A673 (cell line): Measurements from ENCODE around the gene CFAP97D1.

Source experiments
- CTCF ChIP-seq: fragments of 300-800, 200-600 bp; sonication (generic); conservative IDR thresholded peaks from 2 replicates; pipeline ENCODE4 v1.5.1; 2017; ENCODE audit warnings: low read depth, mild to moderate bottlenecking, antibody characterized with exemption, low read length, moderate library complexity, mixed read lengths
- EZH2 ChIP-seq: fragments of 200-600 bp; sonication (generic); IDR thresholded peaks from 2 replicates; pipeline ENCODE4 v1.6.1; 2017; ENCODE audit warnings: borderline replicate concordance, low read depth, mild to moderate bottlenecking, mixed read lengths, antibody characterized with exemption, low read length; ENCODE audit not compliant: poor library complexity, severe bottlenecking

DNA sequence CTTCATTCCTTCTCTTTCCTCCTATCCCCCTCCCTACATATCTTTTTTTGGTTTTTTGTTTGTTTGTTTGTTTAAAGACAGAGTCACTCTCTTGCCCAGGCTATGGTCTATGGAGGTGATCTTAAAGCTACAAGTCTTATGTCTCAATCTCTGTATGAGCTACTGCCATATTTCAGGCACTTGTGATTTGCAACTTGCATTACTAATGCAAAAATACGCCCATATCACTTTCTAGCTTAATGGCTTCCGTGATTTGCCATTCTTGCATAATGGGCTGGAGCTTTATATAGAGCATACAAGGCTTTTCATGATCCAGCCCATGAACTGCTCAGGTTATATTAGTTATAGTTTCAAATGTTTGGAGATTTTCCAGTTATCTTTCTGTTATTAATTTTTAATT, 7.5 kb downstream of the CFAP97D1 start:
- TF ChIP-seq CTCF (no peak), EZH2 (no peak)
